ENCODE measurements around the gene DOK7.
A peak's percentile ranks its signal among the peaks of the same experiment; 100 is the strongest.

Gene DOK7

GRCh38 chr4:3486541-3487540, 23.7 kb downstream of the DOK7 start:
- no peaks in the 10 kb centered on the region for H4K20me1 ChIP-seq (ENCODE audit: insufficient read depth, low read length)
- H3K27me3 ChIP-seq (replicated peaks; ENCODE audit: insufficient read depth, low read length), result peaks cover 97% of the 10 kb centered on the region
- no peak overlapping the region for H3K9ac ChIP-seq (ENCODE audit: low read length)
- no peak overlapping the region for H3K4me3 ChIP-seq (ENCODE audit: low read length)
- H3K9me2 ChIP-seq (replicated peaks; ENCODE audit: insufficient read depth, low read length), result no peaks in the 10 kb centered on the region
- H3K79me2 ChIP-seq (ENCODE audit: low read length), result no peaks in the 10 kb centered on the region
- H3K36me3 ChIP-seq (replicated peaks; ENCODE audit: insufficient read depth, low read length), result no peaks in the 10 kb centered on the region
- DNase-seq, result peak; percentile 16
- H2AFZ ChIP-seq (ENCODE audit: low read length), result no peak overlapping the region
- H3K4me2 ChIP-seq (ENCODE audit: low read depth, low read length), result no peak overlapping the region
- H3K27ac ChIP-seq (ENCODE audit: low read length), result no peak overlapping the region
- no peak for TF ChIP-seq EZH2 (optimal IDR thresholded peaks at IDR 0.05; ENCODE audit: low read depth, low read length)
- no peak for TF ChIP-seq EZH2phosphoT487 (IDR thresholded peaks at IDR 0.05; ENCODE audit: low read length)
- TF ChIP-seq CTCF (IDR thresholded peaks at IDR 0.05; ENCODE audit: low read length), result no peak
- H3K9me3 ChIP-seq (replicated peaks; ENCODE audit: insufficient read depth, low read length), result no peaks in the 10 kb centered on the region
- H3F3A ChIP-seq (ENCODE audit: insufficient read depth, low read length), result no peaks in the 10 kb centered on the region
- H3K4me1 ChIP-seq (ENCODE audit: low read length), result no peaks in the 10 kb centered on the region

GRCh38 chr4:3487861-3488260, 24.8 kb downstream of the DOK7 start:
- Histone ChIP-seq H3K4me3 (ENCODE audit: low read length) (no peak overlapping the region), H3K9me3 (replicated peaks; ENCODE audit: insufficient read depth, low read length) (no peaks in the 10 kb centered on the region), H3K27me3 (replicated peaks; ENCODE audit: insufficient read depth, low read length) (peaks cover 97% of the 10 kb centered on the region), H4K20me1 (ENCODE audit: insufficient read depth, low read length) (no peaks in the 10 kb centered on the region), H3K79me2 (ENCODE audit: low read length) (no peaks in the 10 kb centered on the region), H3K4me1 (ENCODE audit: low read length) (no peaks in the 10 kb centered on the region), H3K27ac (ENCODE audit: low read length) (no peak overlapping the region), H3K9ac (ENCODE audit: low read length) (no peak overlapping the region), H3F3A (ENCODE audit: insufficient read depth, low read length) (no peaks in the 10 kb centered on the region), H3K36me3 (replicated peaks; ENCODE audit: insufficient read depth, low read length) (no peaks in the 10 kb centered on the region), H3K4me2 (ENCODE audit: low read depth, low read length) (no peak overlapping the region), H3K9me2 (replicated peaks; ENCODE audit: insufficient read depth, low read length) (no peaks in the 10 kb centered on the region), H2AFZ (ENCODE audit: low read length) (no peak overlapping the region)
- DNase-seq, result no peak
- TF ChIP-seq CTCF (IDR thresholded peaks at IDR 0.05; ENCODE audit: low read length), result no peak
- no peak for TF ChIP-seq EZH2phosphoT487 (IDR thresholded peaks at IDR 0.05; ENCODE audit: low read length)
- TF ChIP-seq EZH2 (optimal IDR thresholded peaks at IDR 0.05; ENCODE audit: low read depth, low read length), result no peak

- Histone ChIP-seq H3K9me3 (replicated peaks; ENCODE audit: insufficient read depth, low read length) (no peaks in the 10 kb centered on the region), H3K4me3 (ENCODE audit: low read length) (no peak overlapping the region), H2AFZ (ENCODE audit: low read length) (no peak overlapping the region), H3K27ac (ENCODE audit: low read length) (no peak overlapping the region), H3F3A (ENCODE audit: insufficient read depth, low read length) (no peaks in the 10 kb centered on the region), H3K4me1 (ENCODE audit: low read length) (no peaks in the 10 kb centered on the region), H3K9me2 (replicated peaks; ENCODE audit: insufficient read depth, low read length) (no peaks in the 10 kb centered on the region), H3K79me2 (ENCODE audit: low read length) (no peaks in the 10 kb centered on the region), H3K9ac (ENCODE audit: low read length) (no peak overlapping the region), H3K4me2 (ENCODE audit: low read depth, low read length) (no peak overlapping the region), H4K20me1 (ENCODE audit: insufficient read depth, low read length) (no peaks in the 10 kb centered on the region), H3K36me3 (replicated peaks; ENCODE audit: insufficient read depth, low read length) (no peaks in the 10 kb centered on the region), H3K27me3 (replicated peaks; ENCODE audit: insufficient read depth, low read length) (peaks cover 100% of the 10 kb centered on the region)
- no peak for TF ChIP-seq EZH2 (optimal IDR thresholded peaks at IDR 0.05; ENCODE audit: low read depth, low read length)
- TF ChIP-seq EZH2phosphoT487 (IDR thresholded peaks at IDR 0.05; ENCODE audit: low read length), result no peak
- TF ChIP-seq CTCF (IDR thresholded peaks at IDR 0.05; ENCODE audit: low read length), result no peak
- no peak for DNase-seq
Observed at GRCh38 chr4:3488820-3489219, 25.7 kb downstream of the DOK7 start.

Data from MM.1S (cell line).